HEK293 (cell line): ENCODE data around the gene CALCOCO1.

Experiments
- CTCF ChIP-seq: fragments of 450-650 bp; formaldehyde crosslinking; IDR thresholded peaks from 2 replicates; pipeline ENCODE4 v1.5.1; 2016; ENCODE audit warnings: missing biosample characterization, missing genetic modification characterization
- SP2 ChIP-seq: fragments of 450-650 bp; formaldehyde crosslinking; IDR thresholded peaks from 2 replicates; pipeline ENCODE4 v1.5.1; 2016; ENCODE audit warnings: missing biosample characterization, missing genetic modification characterization
- WT1 ChIP-seq: fragments of 450-650 bp; formaldehyde crosslinking; IDR thresholded peaks from 2 replicates; pipeline ENCODE4 v1.5.1; 2016; ENCODE audit warnings: missing biosample characterization, missing genetic modification characterization
- YY1 ChIP-seq: fragments of 450-650 bp; formaldehyde crosslinking; IDR thresholded peaks from 2 replicates; pipeline ENCODE4 v1.5.1; 2018; ENCODE audit warnings: missing biosample characterization, missing genetic modification characterization
- ZBTB21 ChIP-seq: fragments of 450-650 bp; formaldehyde crosslinking; IDR thresholded peaks from 2 replicates; pipeline ENCODE4 v1.5.1; 2017; ENCODE audit warnings: missing biosample characterization, missing genetic modification characterization
- ZNF112 ChIP-seq: fragments of 450-650 bp; formaldehyde crosslinking; IDR thresholded peaks from 2 replicates; pipeline ENCODE4 v1.5.0; 2017; ENCODE audit warnings: missing biosample characterization, missing genetic modification characterization
- ZNF366 ChIP-seq: fragments of 450-650 bp; formaldehyde crosslinking; conservative IDR thresholded peaks from 2 replicates; pipeline ENCODE4 v1.5.1; 2016; ENCODE audit warnings: missing biosample characterization, missing genetic modification characterization
- ZNF426 ChIP-seq: fragments of 450-650 bp; formaldehyde crosslinking; IDR thresholded peaks from 2 replicates; pipeline ENCODE4 v1.5.1; 2017; ENCODE audit warnings: missing biosample characterization, missing genetic modification characterization, mild to moderate bottlenecking, inconsistent platforms, moderate library complexity
- ZNF549 ChIP-seq: fragments of 450-650 bp; IDR thresholded peaks from 2 replicates; pipeline ENCODE4 v1.5.1; 2018; ENCODE audit warnings: missing biosample characterization, missing genetic modification characterization, mild to moderate bottlenecking, inconsistent platforms, moderate library complexity
- ZNF629 ChIP-seq: fragments of 450-650 bp; formaldehyde crosslinking; IDR thresholded peaks from 2 replicates; pipeline ENCODE4 v1.5.1; 2017; ENCODE audit warnings: missing biosample characterization, missing genetic modification characterization
- ZNF654 ChIP-seq: fragments of 450-650 bp; formaldehyde crosslinking; IDR thresholded peaks from 2 replicates; pipeline ENCODE4 v1.5.1; 2016; ENCODE audit warnings: low read depth, missing biosample characterization, missing genetic modification characterization
- ZNF776 ChIP-seq: fragments of 450-650 bp; formaldehyde crosslinking; IDR thresholded peaks from 2 replicates; pipeline ENCODE4 v1.5.0; 2017; ENCODE audit warnings: missing biosample characterization, missing genetic modification characterization, borderline replicate concordance

- TF ChIP-seq SP2 (tag by site-specific recombination) (peak; percentile 53), CTCF (tag by site-specific recombination) (no peak), WT1 (no peak), ZNF112 (no peak), ZNF776 (no peak), ZBTB21 (tag by site-specific recombination) (no peak), ZNF629 (no peak), ZNF366 (tag by site-specific recombination) (peak; percentile 82), YY1 (tag by site-specific recombination) (no peak), ZNF549 (tag by site-specific recombination) (no peak), ZNF654 (no peak), ZNF426 (no peak)
These were observed 11.4 kb upstream of the CALCOCO1 start for GRCh38 chr12:53738406-53739213.
